ENCODE measurements around the gene CARMIL1. TPM values are rescaled to one million over a fixed set of nuclear protein-coding genes. Genes with fewer than 3 reads are reported as not detected.

CARMIL1 gene
- total RNA-seq, 1 donor from 2014 or later = 19.6 TPM

- Histone ChIP-seq H3K9me3 (no peaks in the 10 kb centered on the region), H3K4me1 (no peaks in the 10 kb centered on the region), H3K36me3 (no peaks in the 10 kb centered on the region), H3K27ac (no peak overlapping the region), H3K27me3 (no peaks in the 10 kb centered on the region), H3K4me3 (no peak overlapping the region)
- no peak for DNase-seq (ENCODE audit: extremely low spot score in 2 of 2)
- intact Hi-C loops (cut with DNase I) = no loop called here
- TF ChIP-seq POLR2AphosphoS5 (IDR thresholded peaks at IDR 0.05; ENCODE audit: insufficient read depth in 1 of 2, low read depth in 1 of 2) (no peak), CTCF (IDR thresholded peaks at IDR 0.05) (no peak), POLR2A (IDR thresholded peaks at IDR 0.05) (no peak)
These were observed 108.7 kb downstream of the CARMIL1 start for GRCh38 chr6:25387911-25388310.

GRCh38 chr6:25388776-25389175 is 109.6 kb downstream of the CARMIL1 start:
- H3K27me3 ChIP-seq = no peaks in the 10 kb centered on the region
- TF ChIP-seq POLR2A (IDR thresholded peaks at IDR 0.05) = no peak
- no peak for TF ChIP-seq POLR2AphosphoS5 (IDR thresholded peaks at IDR 0.05; ENCODE audit: insufficient read depth in 1 of 2, low read depth in 1 of 2)
- TF ChIP-seq CTCF (IDR thresholded peaks at IDR 0.05) = no peak

GRCh38 chr6:25389471-25389870 is 110.3 kb downstream of the CARMIL1 start:
- no peak overlapping the region for H3K4me3 ChIP-seq
- TF ChIP-seq POLR2AphosphoS5 (IDR thresholded peaks at IDR 0.05; ENCODE audit: insufficient read depth in 1 of 2, low read depth in 1 of 2) (no peak), CTCF (IDR thresholded peaks at IDR 0.05) (no peak)
- no peaks in the 10 kb centered on the region for H3K27me3 ChIP-seq
- intact Hi-C loops (cut with DNase I) = no loop called here
- no peaks in the 10 kb centered on the region for H3K9me3 ChIP-seq
- DNase-seq (ENCODE audit: extremely low spot score in 2 of 2) = no peak
- H3K27ac ChIP-seq = no peak overlapping the region
- H3K36me3 ChIP-seq = no peaks in the 10 kb centered on the region
- no peaks in the 10 kb centered on the region for H3K4me1 ChIP-seq

More at GRCh38 chr6:25388776-25389175, 109.6 kb downstream of the CARMIL1 start:
- intact Hi-C loops (cut with DNase I) = no loop called here
- H3K9me3 ChIP-seq = no peaks in the 10 kb centered on the region
- no peaks in the 10 kb centered on the region for H3K36me3 ChIP-seq
- DNase-seq (ENCODE audit: extremely low spot score in 2 of 2) = no peak
- no peak overlapping the region for H3K4me3 ChIP-seq
- H3K4me1 ChIP-seq = no peaks in the 10 kb centered on the region
- no peak overlapping the region for H3K27ac ChIP-seq

- no peaks in the 10 kb centered on the region for H3K9me3 ChIP-seq
- intact Hi-C loops (cut with DNase I) = no loop called here
- H3K36me3 ChIP-seq = no peaks in the 10 kb centered on the region
- no peak overlapping the region for H3K4me3 ChIP-seq
- no peak for DNase-seq (ENCODE audit: extremely low spot score in 2 of 2)
- no peaks in the 10 kb centered on the region for H3K4me1 ChIP-seq
- TF ChIP-seq CTCF (IDR thresholded peaks at IDR 0.05) = no peak
- no peak overlapping the region for H3K27ac ChIP-seq
- no peaks in the 10 kb centered on the region for H3K27me3 ChIP-seq
These were observed 113.2 kb downstream of the CARMIL1 start for GRCh38 chr6:25392372-25392771.

GRCh38 chr6:25395731-25396130 is 116.6 kb downstream of the CARMIL1 start:
- no peaks in the 10 kb centered on the region for H3K9me3 ChIP-seq
- no peak overlapping the region for H3K27ac ChIP-seq
- TF ChIP-seq CTCF (IDR thresholded peaks at IDR 0.05) (no peak), POLR2AphosphoS5 (IDR thresholded peaks at IDR 0.05; ENCODE audit: insufficient read depth in 1 of 2, low read depth in 1 of 2) (no peak)
- no peaks in the 10 kb centered on the region for H3K27me3 ChIP-seq
- no peak for DNase-seq (ENCODE audit: extremely low spot score in 2 of 2)
- intact Hi-C loops (cut with DNase I) = no loop called here
- H3K4me1 ChIP-seq = no peaks in the 10 kb centered on the region
- no peak overlapping the region for H3K4me3 ChIP-seq
- H3K36me3 ChIP-seq = no peaks in the 10 kb centered on the region
